Measurements from ENCODE around the gene TTC39A.

- TF ChIP-seq SUZ12 (IDR thresholded peaks at IDR 0.05; ENCODE audit: extremely low read depth, insufficient read depth, insufficient read length) (no peak), ZNF274 (IDR thresholded peaks at IDR 0.05; ENCODE audit: low read depth, low read length) (no peak), YY1 (IDR thresholded peaks at IDR 0.05; ENCODE audit: insufficient read depth, insufficient read length) (no peak)
Measured at GRCh38 chr1:51266181-51266580, 64.2 kb downstream of the TTC39A start.

Measured in NT2/D1 (cell line).